CD4-positive, alpha-beta T cell (primary cell): ENCODE results near the gene TBC1D22A. TPM values are rescaled to one million over a fixed set of nuclear protein-coding genes. Genes with fewer than 3 reads are reported as not detected.

Experiments
- ATAC-seq: fragments of 200-7000 bp; cut with Tn5 transposase; one replicate; pipeline ENCODE4 v1.10.0; 2022; ENCODE audit warnings: mild to moderate bottlenecking; ENCODE audit not compliant: poor library complexity
- CTCF ChIA-PET: fragments of 350-600 bp; sonication (Branson Sonifier 250); formaldehyde crosslinking; loops from one replicate; lab custom pipeline; 2021; ENCODE audit warnings: antibody characterized with exemption, inconsistent platforms; lab: Charles Lee
- POLR2A ChIA-PET: fragments of 350-600 bp; sonication (Branson Sonifier 250); formaldehyde crosslinking; loops from one replicate; lab custom pipeline; 2021; ENCODE audit warnings: antibody characterized with exemption, inconsistent platforms; lab: Charles Lee
- DNase-seq, 14 experiments: peaks; one replicate each; pipeline ENCODE4 v3.0.0-alpha.2; 2013 to 2020; ENCODE audit warnings: mixed read lengths in 2 of 14
- H3K27ac ChIP-seq, 2 donors: one replicate each; pipeline versions ENCODE4 v1.5.1 to v1.7.0; 2013; ENCODE audit warnings: low read length in 2 of 2, low read depth in 1 of 2, mild to moderate bottlenecking in 1 of 2
- H3K27me3 ChIP-seq, 2 experiments: 1 replicate in 1 of 2; 2 replicates in 1 of 2; pipeline versions ENCODE4 v1.6.1 to v1.7.0; 2013; ENCODE audit warnings: low read length in 2 of 2, control low read depth in 1 of 2, mild to moderate bottlenecking in 1 of 2, moderate library complexity in 1 of 2; ENCODE audit not compliant: insufficient read depth in 2 of 2, control insufficient read depth in 1 of 2
- H3K36me3 ChIP-seq: one replicate; pipeline ENCODE4 v1.6.1; 2013; ENCODE audit warnings: low read length, control low read depth; ENCODE audit not compliant: insufficient read depth
- H3K4me1 ChIP-seq: one replicate; pipeline ENCODE4 v1.6.1; 2013; ENCODE audit warnings: low read length, control low read depth; ENCODE audit not compliant: insufficient read depth
- H3K4me3 ChIP-seq: one replicate; pipeline ENCODE4 v1.5.1; 2013; ENCODE audit warnings: mild to moderate bottlenecking, low read length, moderate library complexity
- H3K9me3 ChIP-seq, 2 experiments: 1 replicate in 1 of 2; 2 replicates in 1 of 2; pipeline versions ENCODE4 v1.6.1 to v1.7.0; 2013; ENCODE audit warnings: low read length in 2 of 2, mild to moderate bottlenecking in 2 of 2, control low read depth in 1 of 2, moderate library complexity in 1 of 2; ENCODE audit not compliant: control insufficient read depth in 1 of 2, insufficient read depth in 1 of 2
- H3K27ac Mint-ChIP-seq: one replicate; pipeline ENCODE4 v1.8.0; 2020; ENCODE audit warnings: mixed read lengths
- H3K27me3 Mint-ChIP-seq: one replicate; pipeline ENCODE4 v1.8.0; 2021; ENCODE audit warnings: mixed read lengths
- H3K36me3 Mint-ChIP-seq: one replicate; pipeline ENCODE4 v1.8.0; 2021; ENCODE audit warnings: low read depth, mixed read lengths
- H3K4me1 Mint-ChIP-seq: one replicate; pipeline ENCODE4 v1.8.0; 2021; ENCODE audit warnings: low read depth, mixed read lengths
- H3K4me3 Mint-ChIP-seq: one replicate; pipeline ENCODE4 v1.8.0; 2020; ENCODE audit warnings: mild to moderate bottlenecking, mixed read lengths
- H3K9me3 Mint-ChIP-seq: one replicate; pipeline ENCODE4 v1.8.0; 2020; ENCODE audit warnings: mixed read lengths
- intact Hi-C, 2 experiments: fragments of 100-400 bp; cut with DNase I in 1 of 2; cut with micrococcal nuclease in 1 of 2; formaldehyde crosslinking; loops; one replicate each; pipeline versions ENCODE4 v1.15.1 to v1.9.0; 2023 to 2025; cut with DNase I, micrococcal nuclease
- total RNA-seq, 174 experiments: library from RNA in 2 of 174; stranded (reverse) in 2 of 174; gene quantifications; one replicate each; pipeline ENCODE4 v1.2.3 and lab custom pipeline; 2021 to 2026
- TF ChIP-seq, protein P1 (sequence below): fragments of 200-600 bp; IDR thresholded peaks from one replicate; pipeline ENCODE4 v1.8.0; 2022; ENCODE audit warnings: antibody characterized with exemption, mild to moderate bottlenecking

Gene TBC1D22A
- total RNA-seq, 2 experiments from 2014 or later, result 27.1 to 31.7 TPM

DNA sequence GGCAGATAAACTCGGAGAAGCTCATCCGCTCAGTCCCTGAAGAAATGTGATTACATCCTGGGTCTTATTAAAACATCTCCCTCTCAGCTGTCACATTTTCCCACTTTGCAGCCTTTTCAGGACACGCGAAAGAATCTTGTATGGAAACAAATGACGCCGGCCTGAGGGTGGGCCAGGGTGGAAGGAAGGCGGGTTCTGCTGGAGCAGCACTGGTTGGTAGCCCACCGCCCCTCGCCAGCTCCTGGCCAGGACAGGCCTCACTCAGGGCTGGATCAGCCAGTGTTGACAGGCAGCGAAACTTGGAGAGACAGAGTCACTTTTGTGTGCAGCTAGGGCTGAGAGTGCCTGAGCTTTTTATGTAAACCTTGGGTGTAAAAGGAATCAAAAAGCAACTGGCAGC, 371.8 kb downstream of the TBC1D22A start:
- peaks cover 0 to 4% of the 10 kb centered on the region in 2 experiments for H3K9me3 ChIP-seq
- H3K27ac ChIP-seq, result no peak overlapping the region
- H3K36me3 Mint-ChIP-seq, result peaks cover 9% of the 10 kb centered on the region
- TF ChIP-seq, protein P1, sequence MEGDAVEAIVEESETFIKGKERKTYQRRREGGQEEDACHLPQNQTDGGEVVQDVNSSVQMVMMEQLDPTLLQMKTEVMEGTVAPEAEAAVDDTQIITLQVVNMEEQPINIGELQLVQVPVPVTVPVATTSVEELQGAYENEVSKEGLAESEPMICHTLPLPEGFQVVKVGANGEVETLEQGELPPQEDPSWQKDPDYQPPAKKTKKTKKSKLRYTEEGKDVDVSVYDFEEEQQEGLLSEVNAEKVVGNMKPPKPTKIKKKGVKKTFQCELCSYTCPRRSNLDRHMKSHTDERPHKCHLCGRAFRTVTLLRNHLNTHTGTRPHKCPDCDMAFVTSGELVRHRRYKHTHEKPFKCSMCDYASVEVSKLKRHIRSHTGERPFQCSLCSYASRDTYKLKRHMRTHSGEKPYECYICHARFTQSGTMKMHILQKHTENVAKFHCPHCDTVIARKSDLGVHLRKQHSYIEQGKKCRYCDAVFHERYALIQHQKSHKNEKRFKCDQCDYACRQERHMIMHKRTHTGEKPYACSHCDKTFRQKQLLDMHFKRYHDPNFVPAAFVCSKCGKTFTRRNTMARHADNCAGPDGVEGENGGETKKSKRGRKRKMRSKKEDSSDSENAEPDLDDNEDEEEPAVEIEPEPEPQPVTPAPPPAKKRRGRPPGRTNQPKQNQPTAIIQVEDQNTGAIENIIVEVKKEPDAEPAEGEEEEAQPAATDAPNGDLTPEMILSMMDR, result no peak
- H3K4me1 ChIP-seq, result no peaks in the 10 kb centered on the region
- POLR2A ChIA-PET, result no interaction called here
- CTCF ChIA-PET, result no interaction called here
- H3K27ac Mint-ChIP-seq, result no peak overlapping the region
- H3K4me1 Mint-ChIP-seq, result no peaks in the 10 kb centered on the region
- DNase-seq (no peak), ATAC-seq (no peak)
- H3K4me3 Mint-ChIP-seq, result no peak overlapping the region
- no peaks in the 10 kb centered on the region for H3K27me3 ChIP-seq
- no peaks in the 10 kb centered on the region for H3K27me3 Mint-ChIP-seq
- peaks cover 8% of the 10 kb centered on the region for H3K36me3 ChIP-seq
- H3K4me3 ChIP-seq, result no peak overlapping the region
- H3K9me3 Mint-ChIP-seq, result no peaks in the 10 kb centered on the region
- intact Hi-C loops, result no loop called here

DNA sequence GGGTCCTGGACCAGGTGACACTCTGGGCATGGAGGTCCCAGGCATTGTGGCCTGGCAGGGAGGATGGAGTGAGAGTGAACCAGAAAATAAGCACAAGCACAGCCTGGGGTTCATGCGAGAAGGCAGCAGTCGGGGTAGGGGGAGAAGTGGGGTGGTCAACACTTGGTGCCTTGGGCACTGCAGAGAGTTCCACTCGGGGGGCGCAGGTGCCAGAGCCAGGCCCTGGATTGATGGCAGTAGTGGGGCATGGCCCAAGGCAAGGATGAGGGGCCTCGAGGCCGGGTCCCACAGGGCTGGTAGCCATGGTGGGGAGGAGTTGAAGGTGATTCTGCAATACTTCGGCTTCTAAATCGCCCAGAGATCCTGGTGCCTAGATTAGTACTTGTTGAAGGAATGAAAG, 372.9 kb downstream of the TBC1D22A start:
- Mint-ChIP-seq H3K4me1 (no peaks in the 10 kb centered on the region), H3K9me3 (no peaks in the 10 kb centered on the region), H3K27me3 (no peaks in the 10 kb centered on the region), H3K4me3 (no peak overlapping the region), H3K36me3 (peaks cover 9% of the 10 kb centered on the region), H3K27ac (no peak overlapping the region)
- TF ChIP-seq, protein P1, result no peak
- H3K36me3 ChIP-seq, result peaks cover 8% of the 10 kb centered on the region
- CTCF ChIA-PET, result no interaction called here
- H3K9me3 ChIP-seq, result peaks cover 0 to 4% of the 10 kb centered on the region in 2 experiments
- H3K4me1 ChIP-seq, result no peaks in the 10 kb centered on the region
- no peaks in the 10 kb centered on the region for H3K27me3 ChIP-seq
- POLR2A ChIA-PET, result no interaction called here
- no peak overlapping the region for H3K27ac ChIP-seq
- no peak overlapping the region for H3K4me3 ChIP-seq
- ATAC-seq (no peak), DNase-seq (no peak)
- intact Hi-C loops, result no loop called here

DNA sequence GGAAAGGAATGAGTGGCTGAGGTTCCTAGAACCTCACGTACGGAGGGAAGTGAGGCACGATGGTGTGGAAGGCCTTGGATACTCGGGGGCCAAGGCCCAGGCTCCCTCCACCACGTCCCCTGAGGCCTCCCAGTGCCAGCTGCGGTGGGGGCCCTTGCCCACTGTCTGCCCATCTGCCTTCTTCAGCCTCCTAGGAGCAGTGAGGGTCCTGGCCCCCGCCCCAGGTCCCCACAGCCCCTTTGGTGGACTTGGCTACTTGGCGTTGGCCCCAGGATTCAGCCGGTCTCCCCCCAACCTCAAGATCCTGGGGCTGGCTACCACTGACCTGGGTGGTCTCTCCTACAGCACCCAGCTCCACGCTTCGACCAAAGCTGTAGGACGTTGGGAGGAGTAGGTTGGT, 373.6 kb downstream of the TBC1D22A start:
- intact Hi-C loops, result no loop called here
- H3K4me3 Mint-ChIP-seq, result no peak overlapping the region

More for the DNA sequence above, 373.6 kb downstream of the TBC1D22A start:
- TF ChIP-seq, protein P1, result no peak
- ChIA-PET CTCF (no interaction called here), POLR2A (no interaction called here)
- Histone ChIP-seq H3K27me3 (no peaks in the 10 kb centered on the region), H3K4me1 (no peaks in the 10 kb centered on the region), H3K4me3 (no peak overlapping the region), H3K27ac (no peak overlapping the region), H3K36me3 (peaks cover 8% of the 10 kb centered on the region), H3K9me3 (peaks cover 0 to 4% of the 10 kb centered on the region in 2 experiments)
- Mint-ChIP-seq H3K27ac (no peak overlapping the region), H3K4me1 (no peaks in the 10 kb centered on the region), H3K27me3 (no peaks in the 10 kb centered on the region), H3K9me3 (no peaks in the 10 kb centered on the region), H3K36me3 (peaks cover 9% of the 10 kb centered on the region)
- DNase-seq, result no peak
- ATAC-seq, result no peak
